GM18868 (cell line): ENCODE measurements around the gene CCDC142.

ENCODE experiments used
- ATAC-seq: cut with Tn5 transposase; IDR thresholded peaks from one replicate; pipeline ENCODE4 v1.9.1; 2021; ENCODE audit warnings: mild to moderate bottlenecking, moderate library complexity; ENCODE audit not compliant: unreplicated experiment

CCDC142 gene

GRCh38 chr2:74424139-74424992 lies 58.4 kb downstream of the CCDC142 start:
- ATAC-seq = no peak
